SK-N-MC (cell line): ENCODE results near the gene SH3D19.

Experiments
- DNase-seq: peaks from one replicate; pipeline ENCODE4 v3.0.0-alpha.2; 2011; ENCODE audit warnings: low read depth, low spot score
- H3K27ac ChIP-seq: fragments of 200-600 bp; sonication (generic); 2 replicates; pipeline ENCODE4 v1.5.1; 2016; ENCODE audit warnings: mixed run types
- H3K36me3 ChIP-seq: fragments of 200-600 bp; sonication (generic); 2 replicates; pipeline ENCODE4 v1.6.1; 2017; ENCODE audit warnings: antibody characterized with exemption, low read length, mixed read lengths; ENCODE audit not compliant: insufficient read depth
- H3K4me3 ChIP-seq: fragments of 200-600 bp; sonication (generic); 2 replicates; pipeline ENCODE4 v1.5.1; 2016
- H3K9ac ChIP-seq: fragments of 200-600 bp; sonication (generic); 2 replicates; pipeline ENCODE4 v1.8.0; 2017; ENCODE audit warnings: mixed run types, mixed read lengths; ENCODE audit not compliant: insufficient read length
- H3K9me3 ChIP-seq: fragments of 200-600 bp; sonication (generic); 2 replicates; pipeline ENCODE4 v1.6.1; 2017; ENCODE audit warnings: low read depth, mild to moderate bottlenecking, antibody characterized with exemption, low read length, moderate library complexity, mixed read lengths
- EZH2 ChIP-seq: fragments of 200-600 bp; sonication (generic); IDR thresholded peaks from one replicate; pipeline ENCODE4 v1.6.1; 2017; ENCODE audit warnings: antibody characterized with exemption
- FOXP2 ChIP-seq: optimal IDR thresholded peaks from 2 replicates; pipeline ENCODE3; 2011; ENCODE audit warnings: mild to moderate bottlenecking, moderate library complexity; ENCODE audit not compliant: insufficient read depth; ENCODE audit errors: extremely low read length, control extremely low read depth
- POLR2AphosphoS5 ChIP-seq: IDR thresholded peaks from 2 replicates; pipeline ENCODE4 v1.6.1; 2012; ENCODE audit warnings: mild to moderate bottlenecking, low read depth, low read length, borderline replicate concordance

The SH3D19 gene

DNA sequence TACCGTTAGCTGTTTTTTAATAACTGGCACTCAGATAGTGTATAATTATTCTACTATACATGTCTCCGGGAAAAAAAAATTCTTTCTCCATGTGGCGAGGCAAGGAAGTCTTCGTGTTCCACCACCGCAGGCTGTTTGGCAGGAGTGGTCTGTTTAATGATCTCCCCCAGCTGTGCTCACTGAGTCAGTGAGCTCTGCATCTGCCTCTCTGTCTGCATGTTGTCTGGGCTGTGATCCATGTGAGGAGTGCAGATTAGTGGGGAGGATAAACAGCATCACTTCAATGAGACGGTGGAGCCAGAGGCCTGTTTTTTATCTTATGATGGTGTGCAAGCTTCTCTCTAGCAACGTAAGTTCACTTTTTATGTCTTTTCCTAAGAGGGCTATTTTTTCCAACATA, 156.2 kb downstream of the SH3D19 start:
- H3K36me3 ChIP-seq, result no peaks in the 10 kb centered on the region
- no peaks in the 10 kb centered on the region for H3K9me3 ChIP-seq
- peak overlapping the region; percentile 65; the same call in 1 of the 2 replicates for H3K27ac ChIP-seq
- H3K4me3 ChIP-seq, result peak overlapping the region; percentile 52
- peak; percentile 73 for DNase-seq
- no peak overlapping the region for H3K9ac ChIP-seq
- TF ChIP-seq FOXP2 (peak; percentile 99), EZH2 (no peak), POLR2AphosphoS5 (no peak)

DNA sequence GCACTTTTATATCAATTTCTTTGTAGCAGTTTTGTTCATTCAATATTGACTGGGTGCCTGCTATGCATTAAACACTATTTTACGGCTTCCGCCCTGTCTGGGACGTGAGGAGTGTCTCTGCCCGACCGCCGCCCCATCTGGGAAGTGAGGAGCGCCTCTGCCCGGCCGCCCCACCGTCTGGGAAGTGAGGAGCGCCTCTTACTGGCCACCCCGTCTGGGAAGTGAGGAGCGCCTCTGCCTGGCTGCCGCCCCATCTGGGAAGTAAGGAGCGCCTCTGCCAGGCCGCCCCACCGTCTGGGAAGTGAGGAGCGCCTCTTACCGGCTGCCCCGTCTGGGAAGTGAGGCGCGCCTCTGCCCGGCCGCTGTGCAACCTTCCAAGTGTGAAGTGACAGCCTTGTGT, 157.8 kb downstream of the SH3D19 start:
- no peak for DNase-seq
- no peak overlapping the region for H3K9ac ChIP-seq
- no peaks in the 10 kb centered on the region for H3K36me3 ChIP-seq
- no peak overlapping the region for H3K27ac ChIP-seq
- no peak overlapping the region for H3K4me3 ChIP-seq
- TF ChIP-seq POLR2AphosphoS5 (no peak), FOXP2 (no peak), EZH2 (no peak)
- H3K9me3 ChIP-seq, result no peaks in the 10 kb centered on the region

GRCh38 chr4:151166636-151167035, 158.8 kb downstream of the SH3D19 start:
- no peak for DNase-seq
- no peaks in the 10 kb centered on the region for H3K36me3 ChIP-seq

DNA sequence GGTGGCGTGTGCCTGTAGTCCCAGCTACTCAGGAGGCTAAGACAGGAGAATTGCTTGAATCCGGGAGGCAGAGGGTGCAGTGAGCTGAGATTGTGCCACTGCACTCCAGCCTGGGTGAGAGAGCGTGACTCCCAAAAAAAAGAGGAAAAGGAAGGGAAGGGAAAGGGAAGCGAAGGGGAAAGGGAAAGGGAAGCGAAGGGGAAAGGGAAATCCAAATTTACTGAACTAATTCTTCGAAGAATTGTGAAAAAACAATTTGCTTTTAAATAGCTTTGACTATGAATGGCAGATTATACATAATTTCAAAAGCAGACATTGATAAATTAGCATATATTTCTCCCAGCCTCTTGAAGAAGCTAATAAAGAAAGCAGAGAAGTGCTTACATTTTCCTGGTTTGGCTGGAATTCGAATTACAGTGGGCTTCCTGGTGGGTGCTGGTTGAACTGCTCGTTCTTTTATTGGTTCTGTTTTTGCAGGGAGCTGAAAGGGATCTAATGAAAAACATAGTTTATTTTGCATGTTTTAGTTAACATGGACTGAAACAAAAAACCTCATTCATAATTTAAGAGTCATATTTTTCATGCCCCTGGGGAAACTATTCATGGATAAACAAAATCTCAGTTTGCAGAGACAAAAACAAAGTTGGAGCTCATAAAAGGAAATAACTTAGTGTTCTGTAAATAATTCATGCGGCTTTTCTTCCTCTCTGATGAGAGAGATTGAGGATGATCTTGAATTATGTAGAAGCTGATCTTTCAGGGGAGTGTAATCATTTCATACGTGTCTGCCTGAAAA, 160.0 kb downstream of the SH3D19 start:
- peak overlapping the region; percentile 40 for H3K4me3 ChIP-seq
- DNase-seq, result peak; percentile 86
- no peaks in the 10 kb centered on the region for H3K36me3 ChIP-seq
- peak overlapping the region; percentile 69 for H3K27ac ChIP-seq
- H3K9me3 ChIP-seq, result no peaks in the 10 kb centered on the region
- TF ChIP-seq FOXP2, result peak; percentile 68
- no peak for TF ChIP-seq POLR2AphosphoS5
- no peak for TF ChIP-seq EZH2
- no peak overlapping the region for H3K9ac ChIP-seq

More at GRCh38 chr4:151166636-151167035, 158.8 kb downstream of the SH3D19 start:
- H3K4me3 ChIP-seq, result no peak overlapping the region
- no peak overlapping the region for H3K27ac ChIP-seq
- H3K9ac ChIP-seq, result no peak overlapping the region
- no peak for TF ChIP-seq FOXP2
- no peak for TF ChIP-seq EZH2
- no peak for TF ChIP-seq POLR2AphosphoS5
- no peaks in the 10 kb centered on the region for H3K9me3 ChIP-seq

DNA sequence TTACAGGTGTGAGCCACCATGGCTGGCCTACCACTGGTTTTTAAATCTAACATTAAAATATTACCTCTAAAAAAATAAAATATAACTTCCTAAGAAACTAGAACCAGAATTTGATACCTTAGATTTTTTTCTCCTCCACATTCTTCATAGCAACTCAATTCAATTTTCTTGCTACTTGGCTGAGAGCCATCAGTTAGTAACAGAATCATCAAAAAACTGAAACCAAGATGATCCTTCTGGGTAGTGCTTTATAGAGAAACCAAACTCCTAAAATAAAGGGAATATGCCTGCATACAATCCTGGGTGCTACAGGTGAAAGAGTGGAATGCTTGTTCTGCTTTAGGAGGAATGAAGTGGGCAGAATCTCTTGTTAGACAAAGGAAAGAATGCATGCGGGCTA, 161.6 kb downstream of the SH3D19 start:
- TF ChIP-seq FOXP2, result no peak
- no peak for TF ChIP-seq EZH2
- TF ChIP-seq POLR2AphosphoS5, result no peak
- no peaks in the 10 kb centered on the region for H3K36me3 ChIP-seq
- no peaks in the 10 kb centered on the region for H3K9me3 ChIP-seq
- no peak overlapping the region for H3K9ac ChIP-seq
- no peak overlapping the region for H3K27ac ChIP-seq
- no peak overlapping the region for H3K4me3 ChIP-seq
- no peak for DNase-seq

DNA sequence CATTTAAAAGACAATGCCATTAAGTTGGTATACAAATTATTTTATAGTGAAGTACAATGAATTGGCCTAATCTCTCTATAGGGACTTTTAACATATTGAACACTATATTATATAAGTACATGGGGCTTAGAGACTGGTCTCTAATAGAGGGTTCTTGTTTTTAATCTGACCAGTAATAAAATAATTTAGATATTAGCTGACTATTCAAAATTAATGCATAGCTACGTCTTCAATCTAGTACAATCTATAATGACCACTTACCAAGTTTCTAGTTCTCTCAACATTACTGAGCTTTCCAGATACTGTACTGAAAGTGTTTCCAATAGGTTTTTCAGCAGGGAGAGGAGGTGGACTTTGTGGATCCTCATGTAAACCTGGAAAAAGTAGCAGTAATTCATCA, 166.4 kb downstream of the SH3D19 start:
- Histone ChIP-seq H3K9me3 (no peaks in the 10 kb centered on the region), H3K36me3 (no peaks in the 10 kb centered on the region), H3K9ac (no peak overlapping the region), H3K27ac (no peak overlapping the region), H3K4me3 (no peak overlapping the region)
- TF ChIP-seq FOXP2, result no peak
- TF ChIP-seq POLR2AphosphoS5, result no peak
- no peak for TF ChIP-seq EZH2
- no peak for DNase-seq

DNA sequence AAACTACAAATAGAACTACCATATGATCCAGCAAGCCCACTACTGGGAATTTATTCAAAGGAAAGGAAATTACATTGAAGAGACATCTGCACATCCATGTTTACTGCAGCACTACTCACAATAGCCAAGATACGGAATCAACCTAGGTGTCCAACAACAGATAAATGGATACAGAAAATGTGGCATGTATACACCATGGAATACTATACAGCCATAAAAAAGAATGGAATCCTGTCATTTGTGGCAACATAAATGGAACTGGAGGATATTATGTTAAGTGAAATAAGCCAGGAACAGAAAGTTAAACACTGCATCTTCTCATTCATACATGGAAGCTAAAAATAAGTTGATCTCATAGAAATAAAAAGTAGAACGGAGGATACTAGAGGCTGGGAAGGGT, 167.9 kb downstream of the SH3D19 start:
- Histone ChIP-seq H3K9me3 (no peaks in the 10 kb centered on the region), H3K36me3 (no peaks in the 10 kb centered on the region), H3K4me3 (no peak overlapping the region), H3K9ac (no peak overlapping the region), H3K27ac (no peak overlapping the region)
- no peak for TF ChIP-seq FOXP2
- TF ChIP-seq POLR2AphosphoS5, result no peak
- TF ChIP-seq EZH2, result no peak
- DNase-seq, result no peak

- Histone ChIP-seq H3K36me3 (no peaks in the 10 kb centered on the region), H3K4me3 (no peak overlapping the region), H3K27ac (no peak overlapping the region), H3K9me3 (no peaks in the 10 kb centered on the region), H3K9ac (no peak overlapping the region)
- TF ChIP-seq POLR2AphosphoS5 (no peak), FOXP2 (no peak), EZH2 (no peak)
- no peak for DNase-seq
Observed at GRCh38 chr4:151153585-151153984, 171.8 kb downstream of the SH3D19 start.
